Left forelimb (tissue), 1 donor: ENCODE results near the gene LRRC75B.
A peak's percentile ranks its signal among the peaks of the same experiment; 100 is the strongest.

ENCODE experiments used
- DNase-seq: peaks from one replicate; pipeline ENCODE4 v3.0.0-alpha.2; 2018; ENCODE audit warnings: low spot score

The LRRC75B gene

DNA sequence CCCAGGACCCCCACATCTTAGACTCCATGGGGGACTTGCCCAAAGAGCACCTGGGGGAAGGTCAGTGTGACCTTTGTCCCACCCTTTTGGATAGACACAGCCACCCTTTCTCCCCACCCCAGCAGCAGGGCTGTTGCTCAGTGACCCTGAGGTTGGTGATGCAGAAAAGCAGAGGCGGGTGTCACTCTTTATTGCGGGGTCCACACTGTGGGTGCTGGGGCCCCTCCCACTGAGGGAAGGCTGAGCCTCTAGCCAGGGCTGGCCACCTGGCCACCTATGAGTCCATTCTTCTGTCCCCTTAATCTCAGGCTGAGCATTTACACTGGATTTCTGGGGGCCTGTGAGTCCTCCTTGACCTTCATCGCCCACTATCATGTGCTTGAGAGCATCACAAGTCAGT lies 7.4 kb downstream of the LRRC75B start:
- DNase-seq = no peak

DNA sequence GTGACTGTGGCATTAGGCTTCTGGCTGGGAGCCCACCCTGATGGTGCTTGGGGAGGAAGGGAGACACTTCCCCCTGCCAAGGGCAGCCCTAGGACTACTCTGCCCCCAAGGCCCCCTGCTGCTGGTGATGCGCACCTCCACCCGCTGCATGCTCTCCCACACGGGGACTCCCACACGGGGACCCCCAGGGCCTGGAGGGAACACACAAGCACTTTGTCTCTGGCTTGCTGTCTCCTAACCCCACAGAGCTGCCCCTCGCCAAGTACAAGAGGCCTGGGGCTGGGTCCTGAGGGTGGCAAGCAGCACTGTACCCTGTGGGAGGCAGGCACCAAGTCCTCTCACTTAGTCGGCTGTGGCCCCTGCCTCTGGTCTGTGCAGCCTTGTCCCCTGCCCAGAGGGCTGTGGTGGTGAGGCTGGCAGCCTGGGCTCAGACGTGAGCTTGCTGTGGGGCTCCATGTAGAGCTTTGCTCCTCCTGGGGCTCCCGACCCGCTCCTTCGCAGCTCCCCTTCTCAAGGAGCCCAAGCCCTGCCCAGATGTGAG lies 7.9 kb downstream of the LRRC75B start:
- DNase-seq = peak; percentile 64

DNA sequence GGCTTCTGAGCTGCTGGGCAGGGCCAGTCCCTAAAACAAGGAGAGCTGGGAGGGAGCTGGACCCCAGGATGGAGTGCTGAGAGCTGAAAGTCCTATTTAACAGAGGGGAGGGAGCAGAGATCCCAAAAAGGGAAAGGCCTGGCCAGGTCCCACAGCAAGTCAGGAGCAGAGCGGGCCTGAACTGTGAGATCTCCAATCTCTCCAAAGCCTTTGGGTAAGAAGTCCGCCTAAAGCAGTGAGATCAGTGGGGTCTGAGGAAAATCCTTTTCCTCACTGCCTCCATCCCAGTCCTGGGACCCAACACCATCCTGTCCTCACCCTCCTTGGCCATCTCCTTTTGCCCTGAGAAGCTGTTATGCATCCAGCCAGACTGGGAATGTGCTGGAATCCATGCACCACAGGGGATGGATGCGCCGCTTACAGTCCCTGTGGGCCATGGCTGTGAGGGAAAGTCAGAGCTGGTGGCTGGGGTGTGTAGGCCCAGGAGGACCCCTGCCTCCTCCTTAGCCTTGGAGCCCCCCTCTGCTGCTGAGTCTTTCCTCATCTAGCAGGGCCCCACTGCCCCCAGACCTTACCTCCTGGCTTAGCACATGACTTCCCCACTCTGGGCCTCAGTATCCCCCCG lies 8.6 kb downstream of the LRRC75B start:
- DNase-seq = peak; percentile 63

DNA sequence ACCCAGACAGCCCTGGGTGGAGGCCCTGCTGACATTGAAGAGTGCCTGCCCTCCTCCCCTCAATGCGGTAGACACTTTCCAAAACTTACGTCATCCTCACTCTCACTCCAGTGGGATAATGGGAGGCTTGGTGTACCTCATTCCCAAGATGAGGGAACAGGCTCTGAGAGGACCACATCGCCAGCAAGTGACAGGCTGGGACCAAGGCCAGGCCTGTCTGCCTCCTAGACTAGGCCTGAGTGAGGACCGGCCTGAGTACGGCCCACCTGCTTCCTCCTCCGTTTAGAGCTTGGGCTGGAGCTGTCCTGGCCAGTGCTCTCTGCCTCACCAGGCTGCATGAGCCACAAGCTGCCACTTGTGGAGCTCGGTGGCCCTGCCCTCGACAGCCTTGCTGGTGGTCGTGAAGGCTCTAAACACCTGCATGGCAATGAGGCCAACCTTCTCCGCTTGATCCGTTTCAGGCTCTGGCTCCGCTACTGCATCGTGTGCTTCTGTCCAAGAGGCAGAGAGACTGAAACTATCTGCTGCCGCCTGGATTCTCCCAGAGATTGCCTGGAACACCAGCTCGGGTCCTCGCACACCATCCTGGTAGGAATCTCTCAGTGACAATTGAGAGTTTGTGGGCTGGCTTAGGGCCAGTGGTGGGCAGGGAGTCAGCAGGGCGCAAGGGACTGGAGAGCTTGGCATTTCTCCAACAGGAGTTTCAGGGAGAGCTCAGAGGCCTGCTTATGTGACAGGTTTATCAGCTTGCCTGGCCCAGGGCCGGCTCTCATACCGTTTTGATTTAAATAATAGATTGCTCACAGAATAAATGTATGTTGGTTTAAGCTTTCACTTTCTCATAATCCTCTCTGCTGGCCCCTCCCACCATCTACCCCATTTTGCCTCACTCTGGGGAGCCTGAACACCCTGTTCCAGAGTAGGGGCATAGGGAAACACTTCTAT lies 9.4 kb downstream of the LRRC75B start:
- peak; percentile 63 for DNase-seq

DNA sequence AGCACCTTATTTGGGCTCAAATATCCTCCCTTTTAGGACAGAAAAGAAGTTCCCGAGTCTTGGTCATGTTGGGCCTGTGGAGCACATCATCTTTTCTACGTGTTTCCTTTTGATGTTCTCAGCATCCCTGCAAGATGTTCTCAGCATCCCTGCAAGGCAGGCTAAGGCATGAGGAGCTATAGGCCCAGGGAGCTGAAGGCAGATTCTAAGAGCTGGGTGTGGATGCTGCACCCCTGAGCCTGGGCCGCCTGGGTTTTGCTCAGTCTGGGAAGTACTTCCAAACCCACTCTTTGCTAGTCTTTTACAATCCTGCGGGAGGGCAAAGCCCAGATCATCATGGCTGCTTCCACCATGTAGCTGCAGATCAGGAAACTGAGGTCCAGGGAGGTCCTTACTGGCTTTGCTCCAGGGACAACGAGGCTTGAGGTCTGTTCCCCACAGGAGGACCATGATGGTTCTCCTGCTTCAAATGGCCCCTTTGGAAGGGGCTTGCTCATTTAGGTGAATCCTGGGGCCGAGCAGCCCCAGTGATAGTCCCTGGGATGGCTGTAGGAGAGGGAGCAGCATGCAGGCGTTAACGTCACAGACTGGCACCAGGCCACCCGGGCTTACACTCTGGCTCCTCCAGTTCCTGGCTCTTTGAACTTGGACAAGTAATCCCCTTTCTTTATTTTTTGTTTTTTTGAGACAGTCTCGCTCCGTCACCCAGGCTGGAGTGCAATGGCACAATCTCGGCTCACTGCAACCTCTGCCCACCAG lies 10.6 kb downstream of the LRRC75B start:
- peak; percentile 62 for DNase-seq

DNA sequence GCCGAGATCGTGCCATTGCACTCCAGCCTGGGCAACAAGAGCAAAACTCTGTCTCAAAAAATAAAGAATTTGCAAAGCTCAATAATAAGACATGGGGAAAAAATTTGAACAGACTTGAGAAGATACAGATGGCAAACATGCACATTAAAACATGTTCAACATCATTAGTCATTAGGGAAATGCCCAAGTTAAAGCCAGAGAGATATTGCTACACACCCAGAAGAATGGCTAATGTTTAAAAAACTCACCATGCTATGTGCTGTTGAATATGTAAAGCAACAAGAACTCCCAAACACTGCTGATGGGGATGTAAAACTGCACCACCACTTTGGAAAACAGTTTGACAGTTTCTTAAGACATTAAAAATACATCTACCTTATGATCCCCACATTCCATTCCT lies 12.6 kb downstream of the LRRC75B start:
- no peak for DNase-seq

DNA sequence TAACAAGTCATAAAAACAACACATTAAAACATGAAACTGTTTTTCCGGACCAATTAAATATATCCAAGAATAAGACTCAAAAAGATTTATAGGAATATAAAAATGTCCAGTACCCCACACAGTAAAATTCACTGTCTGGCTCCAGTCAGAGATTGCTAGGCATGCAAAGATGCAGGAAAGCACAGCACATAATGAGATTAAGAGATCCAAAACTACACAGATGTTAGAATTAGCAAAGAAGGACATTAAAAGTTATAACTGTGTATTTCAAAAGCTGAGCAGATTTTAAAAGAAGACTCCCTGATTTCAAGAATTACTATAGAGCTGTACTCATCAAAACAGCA lies 13.6 kb downstream of the LRRC75B start:
- no peak for DNase-seq

DNA sequence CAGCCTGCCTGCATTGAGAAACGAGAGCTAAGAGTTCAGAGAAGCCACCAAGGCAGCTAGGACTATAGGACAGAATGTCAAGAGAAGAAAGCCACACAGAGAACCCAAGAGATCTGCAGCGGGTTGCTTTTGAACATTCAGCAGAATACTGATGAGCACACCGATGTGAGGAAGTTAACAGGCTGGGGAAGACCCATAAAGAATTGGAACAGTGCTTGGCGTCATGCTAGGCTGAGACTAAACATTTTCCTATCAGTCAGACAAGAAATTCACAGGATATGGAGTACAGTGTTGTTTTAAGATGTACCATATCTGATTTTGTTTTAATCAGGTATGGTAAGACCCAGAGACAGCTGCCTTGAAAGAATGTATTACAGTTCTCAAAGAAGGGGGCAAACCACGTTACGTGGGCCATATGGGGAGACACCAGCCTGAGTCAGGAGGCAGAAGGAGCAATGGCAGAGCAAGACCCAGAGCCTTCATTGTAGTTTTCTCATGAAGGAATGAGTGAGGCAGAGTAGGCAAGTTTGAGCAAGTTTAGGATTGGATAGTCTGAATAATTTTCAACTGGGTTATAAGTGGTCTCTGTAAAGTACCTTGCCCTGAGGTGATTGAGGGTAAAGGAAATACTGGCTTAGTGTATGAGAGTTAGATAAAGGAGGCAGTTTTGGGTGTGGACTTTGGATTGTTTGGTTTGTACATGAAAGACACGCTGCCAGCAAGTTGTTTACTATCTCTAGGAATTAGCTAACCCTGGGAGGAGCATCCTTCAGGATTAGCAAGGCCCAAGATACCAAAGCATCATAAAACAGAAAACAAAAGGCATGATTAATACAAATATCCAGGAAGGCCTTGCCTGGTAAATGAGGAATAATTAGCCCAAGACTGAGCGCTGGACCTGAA lies 14.3 kb downstream of the LRRC75B start:
- DNase-seq = no peak

DNA sequence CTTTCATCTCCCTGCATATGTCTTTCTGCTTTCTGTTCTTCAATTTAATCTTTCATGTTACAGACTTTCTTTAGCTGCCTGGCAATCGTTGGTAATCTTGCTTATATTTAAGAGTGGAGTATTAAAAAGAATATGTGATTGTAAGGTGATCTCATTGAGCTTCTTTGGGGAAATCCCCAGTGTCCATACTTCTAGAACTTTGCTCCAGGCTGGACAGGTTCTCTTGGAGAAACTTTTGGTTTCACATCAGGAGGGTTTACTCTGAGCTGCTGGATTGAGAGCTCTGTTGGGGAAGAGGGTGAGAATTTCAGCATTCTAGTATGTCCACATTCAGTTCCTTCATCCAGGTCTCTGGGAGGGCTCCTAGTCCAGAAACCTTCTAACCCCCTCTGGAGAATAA lies 16.1 kb downstream of the LRRC75B start:
- no peak for DNase-seq

DNA sequence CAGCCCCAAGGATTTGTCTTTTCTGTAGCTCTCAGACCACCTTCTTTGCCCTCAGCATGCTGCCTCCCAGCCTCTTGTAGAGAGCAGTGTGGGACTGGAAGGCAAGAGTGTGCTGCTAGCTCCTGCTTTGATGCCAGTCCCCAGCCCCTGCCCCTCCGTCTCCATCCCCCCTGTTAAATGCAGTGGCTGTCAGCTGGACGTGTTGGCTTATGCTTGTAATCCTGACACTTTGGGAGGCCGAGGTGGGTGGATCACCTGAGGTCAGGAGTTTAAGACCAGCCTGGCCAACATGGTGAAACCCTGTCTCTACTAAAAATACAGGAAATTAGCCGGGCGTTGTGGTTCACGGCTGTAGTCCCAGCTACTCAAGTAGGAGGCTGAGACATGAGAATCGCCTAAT lies 21.6 kb downstream of the LRRC75B start:
- DNase-seq = no peak

DNA sequence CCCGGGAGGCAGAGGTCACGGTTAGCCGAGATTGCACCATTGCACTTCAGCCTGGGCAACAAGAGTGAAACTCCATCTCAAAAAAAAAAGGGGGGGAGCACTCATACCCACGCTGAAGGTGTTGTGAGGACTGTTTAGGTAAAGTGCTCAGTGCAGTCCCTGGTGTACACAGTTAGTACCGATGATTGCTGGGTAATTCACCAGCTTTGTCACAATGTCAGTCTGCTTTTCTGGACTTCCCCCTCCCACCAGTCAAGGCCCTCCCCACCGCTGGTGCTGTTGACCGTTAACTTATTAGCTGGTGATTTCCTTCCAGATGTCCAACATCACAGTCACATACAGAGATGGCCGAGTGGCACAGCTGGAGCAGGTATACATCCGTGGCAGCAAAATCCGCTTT lies 25.2 kb downstream of the LRRC75B start:
- DNase-seq = no peak

DNA sequence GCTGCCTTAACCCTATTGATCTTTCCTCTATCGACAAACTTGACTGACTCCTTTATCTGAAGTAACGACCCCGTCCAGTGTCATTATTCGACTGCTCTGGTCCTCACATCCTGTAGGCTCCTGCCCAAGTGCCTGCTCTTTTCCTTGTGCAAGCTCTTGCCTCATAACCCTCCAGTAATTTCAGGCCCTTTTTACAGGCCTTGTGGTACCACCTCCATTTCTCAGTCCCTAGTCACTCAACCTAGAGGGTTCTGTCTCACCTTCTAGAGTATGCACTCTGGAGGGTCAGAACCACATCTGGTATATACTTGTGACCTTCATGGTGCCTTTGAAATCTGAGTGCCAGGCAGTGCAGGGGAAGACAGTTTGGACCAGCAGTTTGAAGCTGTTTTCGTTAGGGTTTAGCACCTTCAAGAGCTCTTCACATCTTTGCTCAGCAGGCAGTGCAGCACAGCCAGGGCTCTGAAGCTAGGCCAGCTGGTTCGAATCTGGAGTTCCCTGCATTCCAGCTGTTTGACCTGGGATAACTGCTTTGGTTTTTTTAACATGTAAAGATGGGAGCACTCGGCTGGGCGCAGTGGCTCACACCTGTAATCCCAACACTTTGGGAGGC lies 25.9 kb downstream of the LRRC75B start:
- DNase-seq = no peak

DNA sequence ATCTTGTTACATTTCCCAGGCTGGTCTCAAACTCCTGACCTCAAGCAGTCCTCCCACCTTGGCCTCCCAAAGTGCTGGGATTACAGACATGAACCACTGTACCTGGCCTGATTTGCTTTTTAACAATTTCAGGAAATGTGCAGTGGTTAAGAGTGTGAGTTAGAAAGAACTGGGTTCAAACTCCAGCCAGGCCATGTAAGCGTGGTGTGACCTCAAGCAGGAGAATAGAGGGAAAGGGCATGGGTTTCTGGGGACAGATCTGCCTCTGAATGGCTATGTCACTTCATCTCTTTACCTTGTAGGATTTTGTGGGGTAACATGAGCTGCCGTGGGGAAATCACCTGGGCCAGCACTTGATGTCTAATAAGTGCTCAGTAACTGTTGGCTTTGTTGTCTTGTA lies 27.8 kb downstream of the LRRC75B start:
- DNase-seq = no peak

DNA sequence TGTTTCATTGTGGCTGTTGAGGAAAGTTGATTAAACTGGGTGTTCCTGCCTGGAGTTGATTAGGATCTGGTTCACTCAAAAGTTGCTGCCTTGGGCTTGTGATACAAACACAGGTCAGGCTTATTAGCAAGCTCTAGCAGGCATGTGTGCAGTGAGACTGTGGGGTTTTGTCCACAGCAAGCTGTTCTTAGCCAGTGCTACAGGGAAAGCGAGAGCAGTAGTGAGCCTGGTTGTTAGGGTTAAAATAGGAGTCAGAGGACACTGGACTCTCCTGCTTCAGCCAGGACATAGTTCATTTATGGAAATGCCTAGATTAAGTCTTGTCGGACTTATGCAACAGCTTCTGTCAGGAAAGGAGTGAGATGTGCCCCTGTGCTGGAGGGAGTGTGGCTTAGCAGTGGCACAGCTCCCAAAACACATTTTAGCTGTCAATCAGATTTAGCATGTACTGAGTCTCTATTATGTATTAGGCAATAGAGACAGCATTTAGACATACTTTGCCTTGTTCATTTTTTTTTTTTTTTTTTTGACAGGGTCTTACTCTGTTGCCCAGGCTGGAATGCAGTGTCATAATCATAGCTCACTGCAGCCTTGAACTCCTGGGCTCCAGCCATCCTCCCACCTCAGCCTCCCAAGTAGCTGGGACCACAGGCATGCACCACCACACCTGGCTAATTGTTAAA lies 28.4 kb downstream of the LRRC75B start:
- no peak for DNase-seq

DNA sequence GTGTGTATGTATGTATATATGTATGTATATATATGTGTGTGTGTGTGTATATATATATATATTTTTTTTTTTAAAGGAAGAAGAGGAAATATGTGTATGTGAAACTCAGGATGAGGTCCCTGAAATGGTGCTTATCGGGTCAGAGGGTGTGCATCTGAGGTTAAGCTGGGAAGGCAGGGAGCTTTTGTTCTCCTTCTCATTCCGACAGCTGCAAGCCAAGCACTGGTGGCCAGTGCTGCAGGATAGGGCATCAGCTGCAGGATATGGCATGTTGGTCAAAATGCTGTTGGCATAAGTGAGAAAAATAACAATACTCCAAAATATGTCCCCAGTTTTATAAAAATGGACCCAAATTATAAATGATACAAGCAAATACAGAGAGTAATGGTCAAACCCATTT lies 29.6 kb downstream of the LRRC75B start:
- no peak for DNase-seq

DNA sequence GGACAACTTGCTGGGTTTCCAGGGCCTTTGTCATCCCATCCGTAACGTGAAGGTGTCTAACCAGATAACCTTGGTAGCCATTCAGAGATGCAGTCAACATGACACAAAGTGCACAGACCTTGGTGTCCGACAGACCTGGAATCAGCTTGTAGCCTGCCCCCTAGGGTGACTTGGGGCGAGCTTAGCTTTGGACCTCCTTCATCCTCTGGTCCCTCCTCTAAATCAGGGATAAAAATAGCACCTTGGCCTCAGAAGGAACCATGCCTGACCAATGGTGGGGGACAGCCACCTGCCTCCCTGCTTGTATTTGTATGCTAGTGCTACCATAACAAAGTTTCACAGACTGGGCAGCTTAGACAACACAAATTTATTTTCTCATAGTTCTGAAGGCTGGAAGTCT lies 33.4 kb downstream of the LRRC75B start:
- no peak for DNase-seq

DNA sequence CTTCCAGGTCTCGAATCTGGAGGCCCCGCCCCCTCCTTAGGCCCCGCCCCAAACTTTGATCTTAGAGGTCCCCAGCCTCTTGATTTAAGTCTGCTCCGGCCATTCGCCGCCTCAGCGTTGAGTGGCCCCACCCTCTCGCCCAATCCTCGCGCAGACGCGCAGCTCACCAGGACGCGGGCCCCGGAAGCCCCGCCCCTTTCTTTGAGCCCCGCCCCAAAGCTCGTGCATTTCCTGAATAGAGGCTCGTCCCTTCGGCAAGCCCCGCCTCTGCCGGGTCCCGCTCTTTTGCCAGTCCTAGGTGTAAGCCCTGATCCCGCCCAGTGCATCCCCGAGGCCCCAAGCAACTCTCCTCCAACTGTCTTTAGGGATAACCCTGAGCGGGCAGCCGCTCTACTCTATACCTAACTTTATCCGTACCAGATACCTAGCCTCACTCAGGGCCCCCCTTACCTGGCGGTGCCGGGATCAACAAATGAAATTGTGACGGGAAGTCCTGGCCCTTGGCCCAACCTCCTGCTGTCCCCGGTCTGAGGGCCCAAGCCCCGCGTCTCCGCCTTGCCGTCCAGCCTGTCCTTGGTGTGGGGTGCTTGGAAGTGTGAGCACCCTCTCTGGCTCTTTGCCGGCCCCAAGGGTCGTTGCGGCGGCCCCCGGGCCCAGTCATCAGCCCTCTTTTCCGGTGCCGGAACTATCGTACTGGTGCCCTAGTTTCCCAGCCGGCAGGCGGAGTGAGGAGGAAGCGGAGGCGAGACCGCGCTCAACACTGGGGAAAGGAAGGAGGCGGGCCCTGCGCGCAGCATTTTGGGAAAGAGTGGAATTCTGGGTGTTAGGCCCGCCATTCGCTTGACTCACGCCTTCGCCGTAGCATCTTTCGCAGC lies 37.5 kb downstream of the LRRC75B start, which contains the start of gene SNRPD3:
TSS of gene SNRPD3 (plus strand) at position 835 of the 875 bp plus-strand sequence. CDS start 1,676 bp downstream, outside the sequence.
- DNase-seq = peak; percentile 100

DNA sequence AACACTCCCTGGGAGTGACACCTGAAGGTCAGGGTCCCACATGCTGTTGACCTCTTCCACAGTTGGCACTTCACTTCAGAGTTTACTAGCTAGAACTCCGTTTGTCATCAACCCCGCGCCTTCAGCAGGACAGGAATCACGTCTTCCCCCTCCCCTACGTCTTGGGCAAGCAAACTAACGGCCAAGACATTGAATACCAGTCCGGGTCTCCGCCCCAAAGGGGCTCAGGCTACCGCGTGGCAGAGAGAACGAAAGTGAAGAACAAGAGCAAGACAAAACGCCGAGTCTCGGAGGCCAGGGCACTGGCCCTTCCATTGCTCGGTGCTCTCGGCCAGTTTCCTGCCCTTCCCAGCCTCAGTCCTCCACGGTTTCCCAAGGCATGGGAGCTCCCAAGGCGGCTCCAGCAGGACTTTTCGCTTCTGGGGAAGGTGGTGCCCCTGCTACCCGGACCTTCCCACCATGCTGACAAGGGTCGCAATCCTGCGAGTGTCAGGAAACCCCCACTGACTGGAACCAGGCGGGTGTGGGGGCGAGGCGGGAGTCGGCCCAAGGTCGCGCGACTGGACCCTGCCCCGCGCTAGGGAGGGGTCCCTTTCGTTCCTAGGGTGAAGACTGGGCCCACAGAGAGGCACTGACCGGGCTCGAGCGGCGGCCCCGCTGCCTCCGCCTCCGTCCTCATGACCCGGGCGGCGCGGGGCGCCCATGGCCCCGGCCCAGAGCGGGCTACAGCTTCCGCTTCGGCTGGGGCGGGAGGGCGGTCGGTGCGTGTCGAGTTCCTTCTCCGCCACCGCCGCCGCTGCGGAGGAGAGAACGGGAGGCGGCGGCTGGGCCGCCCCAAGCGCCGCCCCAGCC lies 38.3 kb downstream of the LRRC75B start, which contains the start of gene GUCD1:
TSS of gene GUCD1 (minus strand) at position 826 of the 852 bp plus-strand sequence. CDS start at position 679, 147 bp downstream.
- DNase-seq = no peak
